Activated CD4-positive, alpha-beta memory T cell treated with anti-CD3 and anti-CD28 coated beads, Interleukin-2, amount 10 ng/mL, durations not matched to agents 7 days and 5 days (primary cell): ENCODE results near the gene ISOC1. TPM values are rescaled to one million over a fixed set of nuclear protein-coding genes. Genes with fewer than 3 reads are reported as not detected.

ENCODE experiments used
- CTCF ChIA-PET: fragments of 350-600 bp; sonication (Branson Sonifier 250); formaldehyde crosslinking; loops from one replicate; lab custom pipeline; 2021; ENCODE audit warnings: antibody characterized with exemption, inconsistent platforms; lab: Charles Lee
- POLR2A ChIA-PET: fragments of 350-600 bp; sonication (Branson Sonifier 250); formaldehyde crosslinking; loops from one replicate; lab custom pipeline; 2021; ENCODE audit warnings: antibody characterized with exemption; lab: Charles Lee
- DNase-seq: peaks from one replicate; pipeline ENCODE4 v3.0.0-alpha.2; 2020
- H3K27ac Mint-ChIP-seq: one replicate; pipeline ENCODE4 v1.8.0; 2021; ENCODE audit warnings: mild to moderate bottlenecking, mixed read lengths
- H3K27me3 Mint-ChIP-seq: one replicate; pipeline ENCODE4 v1.8.0; 2021; ENCODE audit warnings: mixed read lengths
- H3K36me3 Mint-ChIP-seq: one replicate; pipeline ENCODE4 v1.8.0; 2021; ENCODE audit warnings: low read depth, mixed read lengths
- H3K4me1 Mint-ChIP-seq: one replicate; pipeline ENCODE4 v1.8.0; 2021; ENCODE audit warnings: mixed read lengths
- H3K4me3 Mint-ChIP-seq: one replicate; pipeline ENCODE4 v1.8.0; 2021; ENCODE audit warnings: mild to moderate bottlenecking, mixed read lengths
- H3K9me3 Mint-ChIP-seq: one replicate; pipeline ENCODE4 v1.8.0; 2021; ENCODE audit warnings: mixed read lengths
- total RNA-seq, 2 experiments: library from RNA; stranded (reverse); gene quantifications; one replicate each; pipeline ENCODE4 v1.2.3, GENCODE V29; 2021

The ISOC1 gene
- total RNA-seq, result 10 to 100 TPM; 14.4 to 16.4 TPM

DNA sequence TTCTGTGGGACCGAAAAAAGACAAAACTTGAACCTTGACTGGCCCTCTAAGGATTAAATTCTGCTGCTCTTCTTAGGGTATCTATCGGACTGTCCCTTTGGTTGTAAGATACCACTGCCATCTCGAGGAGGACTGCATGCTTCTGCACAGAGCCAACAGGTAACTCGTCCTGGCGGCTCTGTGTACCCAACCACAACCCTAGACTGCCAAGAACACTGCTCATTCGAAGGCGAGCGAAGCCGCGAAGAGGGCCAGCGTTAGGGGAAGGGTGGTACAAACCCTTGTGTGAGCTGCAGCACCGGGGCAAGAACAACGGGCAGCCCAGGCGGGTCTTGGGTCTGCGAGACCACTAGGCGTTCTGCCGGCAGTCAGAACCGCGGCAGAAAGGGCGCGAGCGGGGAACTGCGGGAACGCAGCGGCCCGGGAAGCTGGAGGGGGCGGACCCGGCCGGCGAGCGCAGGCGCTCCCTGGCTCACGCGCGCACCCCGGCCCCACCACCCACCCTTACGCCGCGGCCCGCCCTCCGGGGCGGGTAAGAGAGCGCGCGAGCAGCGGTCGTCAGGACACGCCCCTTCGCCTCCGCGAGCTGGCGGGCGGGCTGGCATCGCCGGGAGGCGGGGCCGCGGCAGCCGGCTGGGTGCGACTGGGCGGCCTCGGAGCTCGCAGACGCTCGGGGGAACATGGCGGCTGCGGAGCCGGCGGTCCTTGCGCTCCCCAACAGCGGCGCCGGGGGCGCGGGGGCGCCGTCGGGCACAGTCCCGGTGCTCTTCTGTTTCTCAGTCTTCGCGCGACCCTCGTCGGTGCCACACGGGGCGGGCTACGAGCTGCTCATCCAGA, at the start of gene ISOC1:
ISOC1 (plus strand) TSS at position 663 of the 837 bp plus-strand sequence; CDS start at position 681, 18 bp downstream.
- no peaks in the 10 kb centered on the region for H3K9me3 Mint-ChIP-seq
- no peaks in the 10 kb centered on the region for H3K36me3 Mint-ChIP-seq
- H3K4me1 Mint-ChIP-seq, result peaks cover 29% of the 10 kb centered on the region
- H3K27ac Mint-ChIP-seq, result peak within 1 kb of the TSS; percentile 63
- POLR2A ChIA-PET, result interaction anchor here (0.7 to 2.3 kb wide), 9 partner anchors 12 to 1310 kb away, joined by 3 to 34 read pairs (median 3); no protein-coding TSS in a partner anchor
- DNase-seq, result peak; percentile 91
- H3K27me3 Mint-ChIP-seq, result peaks cover 17% of the 10 kb centered on the region
- peak within 1 kb of the TSS; percentile 81 for H3K4me3 Mint-ChIP-seq
- CTCF ChIA-PET, result interaction anchor here (0.5 to 4.0 kb wide), 11 partner anchors 11 to 674 kb away, joined by 3 to 63 read pairs (median 3); no protein-coding TSS in a partner anchor

- Mint-ChIP-seq H3K4me3 (no peak overlapping the region), H3K9me3 (peaks cover 7% of the 10 kb centered on the region), H3K27ac (no peak overlapping the region), H3K36me3 (no peaks in the 10 kb centered on the region), H3K4me1 (no peaks in the 10 kb centered on the region), H3K27me3 (no peaks in the 10 kb centered on the region)
- DNase-seq, result no peak
- ChIA-PET CTCF (no interaction called here), POLR2A (no interaction called here)
Measured at GRCh38 chr5:129046151-129046550, 48.4 kb upstream of the ISOC1 start.

GRCh38 chr5:129048509-129048908, 46.0 kb upstream of the ISOC1 start:
- no peak for DNase-seq
- Mint-ChIP-seq H3K4me1 (no peaks in the 10 kb centered on the region), H3K9me3 (peaks cover 7% of the 10 kb centered on the region), H3K4me3 (no peak overlapping the region), H3K36me3 (no peaks in the 10 kb centered on the region), H3K27ac (no peak overlapping the region), H3K27me3 (no peaks in the 10 kb centered on the region)
- CTCF ChIA-PET, result no interaction called here
- POLR2A ChIA-PET, result no interaction called here

- no peak for DNase-seq
- H3K4me1 Mint-ChIP-seq, result no peaks in the 10 kb centered on the region
- H3K27me3 Mint-ChIP-seq, result no peaks in the 10 kb centered on the region
- H3K36me3 Mint-ChIP-seq, result no peaks in the 10 kb centered on the region
- H3K27ac Mint-ChIP-seq, result no peak overlapping the region
- CTCF ChIA-PET, result no interaction called here
- no peak overlapping the region for H3K4me3 Mint-ChIP-seq
- POLR2A ChIA-PET, result no interaction called here
- H3K9me3 Mint-ChIP-seq, result peaks cover 6% of the 10 kb centered on the region
Measured at GRCh38 chr5:129049126-129049799, 45.3 kb upstream of the ISOC1 start.

DNA sequence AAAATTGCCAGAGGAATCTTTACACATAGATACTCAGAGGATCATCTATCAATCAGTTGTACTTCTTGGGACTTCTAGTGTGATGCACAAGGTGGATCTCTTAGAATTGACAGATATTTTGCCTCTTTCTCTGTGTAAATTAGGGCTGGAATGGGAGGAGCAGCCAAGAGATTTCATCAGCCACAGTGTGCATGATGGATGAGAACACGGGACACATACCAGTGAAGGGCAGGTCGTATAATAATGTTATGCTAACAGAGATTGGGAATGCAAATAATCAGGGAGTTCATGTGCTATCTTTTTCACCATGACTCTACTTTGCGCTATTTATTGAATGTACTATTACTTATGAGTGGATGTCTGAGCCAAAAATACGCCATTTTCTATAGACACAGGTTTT, 43.3 kb upstream of the ISOC1 start:
- Mint-ChIP-seq H3K27ac (no peak overlapping the region), H3K4me1 (no peaks in the 10 kb centered on the region), H3K9me3 (no peaks in the 10 kb centered on the region), H3K4me3 (no peak overlapping the region), H3K36me3 (no peaks in the 10 kb centered on the region), H3K27me3 (no peaks in the 10 kb centered on the region)
- ChIA-PET POLR2A (no interaction called here), CTCF (no interaction called here)
- DNase-seq, result no peak

GRCh38 chr5:129053438-129053837, 41.1 kb upstream of the ISOC1 start:
- ChIA-PET CTCF (no interaction called here), POLR2A (no interaction called here)
- no peaks in the 10 kb centered on the region for H3K9me3 Mint-ChIP-seq
- no peak for DNase-seq
- H3K4me1 Mint-ChIP-seq, result no peaks in the 10 kb centered on the region
- no peak overlapping the region for H3K27ac Mint-ChIP-seq
- H3K36me3 Mint-ChIP-seq, result no peaks in the 10 kb centered on the region
- no peak overlapping the region for H3K4me3 Mint-ChIP-seq
- no peaks in the 10 kb centered on the region for H3K27me3 Mint-ChIP-seq

GRCh38 chr5:129057329-129057728, 37.2 kb upstream of the ISOC1 start:
- Mint-ChIP-seq H3K4me1 (no peaks in the 10 kb centered on the region), H3K27me3 (peaks cover 2% of the 10 kb centered on the region), H3K4me3 (no peak overlapping the region), H3K27ac (no peak overlapping the region), H3K9me3 (no peaks in the 10 kb centered on the region), H3K36me3 (no peaks in the 10 kb centered on the region)
- ChIA-PET POLR2A (no interaction called here), CTCF (no interaction called here)
- no peak for DNase-seq

- ChIA-PET CTCF (no interaction called here), POLR2A (no interaction called here)
Measured at GRCh38 chr5:129061849-129062248, 32.7 kb upstream of the ISOC1 start.

DNA sequence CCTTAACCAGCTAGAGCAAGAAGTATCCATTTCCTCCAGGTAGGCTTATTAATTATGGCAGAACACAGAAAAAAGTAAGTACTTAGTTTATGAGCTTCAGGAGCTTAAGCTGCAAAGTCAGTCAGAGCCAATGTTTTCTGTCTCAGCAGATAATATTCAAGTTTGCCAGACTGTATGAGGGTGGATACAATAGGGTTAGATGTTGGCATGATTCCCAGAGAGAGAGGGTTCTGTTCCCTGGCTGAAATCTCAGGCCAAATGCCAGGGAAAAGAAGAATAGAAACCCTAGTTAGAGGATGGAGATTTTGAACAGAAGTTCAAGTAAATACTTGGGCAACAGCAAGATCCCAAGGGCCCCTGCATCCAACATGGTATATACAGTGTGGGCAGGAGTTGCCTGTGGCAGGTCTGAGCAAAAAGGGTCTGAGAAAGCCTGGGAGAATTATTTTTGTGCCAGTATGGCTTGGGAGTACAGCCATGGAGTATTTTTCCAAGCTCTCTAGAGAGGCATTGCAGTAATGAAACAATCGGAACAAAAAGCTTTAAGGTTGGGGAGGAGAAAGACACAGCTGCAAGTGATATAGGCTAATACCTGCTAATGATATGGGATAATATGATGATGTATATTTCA, 31.0 kb upstream of the ISOC1 start:
- Mint-ChIP-seq H3K36me3 (no peaks in the 10 kb centered on the region), H3K9me3 (no peaks in the 10 kb centered on the region), H3K27ac (no peak overlapping the region), H3K4me1 (no peaks in the 10 kb centered on the region), H3K4me3 (no peak overlapping the region), H3K27me3 (peaks cover 5% of the 10 kb centered on the region)
- ChIA-PET CTCF (no interaction called here), POLR2A (no interaction called here)
- no peak for DNase-seq

More at GRCh38 chr5:129061849-129062248, 32.7 kb upstream of the ISOC1 start:
- H3K4me1 Mint-ChIP-seq, result no peaks in the 10 kb centered on the region
- H3K27me3 Mint-ChIP-seq, result peaks cover 5% of the 10 kb centered on the region
- H3K4me3 Mint-ChIP-seq, result no peak overlapping the region
- H3K36me3 Mint-ChIP-seq, result no peaks in the 10 kb centered on the region
- H3K9me3 Mint-ChIP-seq, result no peaks in the 10 kb centered on the region
- H3K27ac Mint-ChIP-seq, result no peak overlapping the region
- no peak for DNase-seq

DNA sequence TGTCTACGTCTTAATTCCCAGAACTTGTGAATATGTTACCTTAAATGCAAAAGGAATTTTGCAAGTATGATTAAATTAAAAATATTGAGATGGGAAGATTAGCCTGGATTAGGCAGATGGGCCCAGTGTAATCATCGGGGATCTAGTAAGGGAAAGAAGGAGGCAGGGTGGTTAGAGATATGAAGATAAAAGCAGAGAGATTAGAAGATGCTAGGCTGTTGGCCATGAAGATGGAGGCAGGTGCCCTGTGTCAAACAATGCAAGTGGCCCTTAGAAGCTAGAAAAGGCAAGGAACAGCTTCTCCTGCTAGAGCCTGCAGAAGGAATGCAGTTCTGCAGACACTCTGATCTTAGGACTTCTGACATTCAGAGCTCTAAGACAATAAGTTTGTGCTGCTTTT, 28.8 kb upstream of the ISOC1 start:
- ChIA-PET POLR2A (no interaction called here), CTCF (no interaction called here)
- no peak for DNase-seq
- Mint-ChIP-seq H3K27ac (no peak overlapping the region), H3K27me3 (peaks cover 7% of the 10 kb centered on the region), H3K9me3 (no peaks in the 10 kb centered on the region), H3K36me3 (no peaks in the 10 kb centered on the region), H3K4me1 (no peaks in the 10 kb centered on the region), H3K4me3 (no peak overlapping the region)

DNA sequence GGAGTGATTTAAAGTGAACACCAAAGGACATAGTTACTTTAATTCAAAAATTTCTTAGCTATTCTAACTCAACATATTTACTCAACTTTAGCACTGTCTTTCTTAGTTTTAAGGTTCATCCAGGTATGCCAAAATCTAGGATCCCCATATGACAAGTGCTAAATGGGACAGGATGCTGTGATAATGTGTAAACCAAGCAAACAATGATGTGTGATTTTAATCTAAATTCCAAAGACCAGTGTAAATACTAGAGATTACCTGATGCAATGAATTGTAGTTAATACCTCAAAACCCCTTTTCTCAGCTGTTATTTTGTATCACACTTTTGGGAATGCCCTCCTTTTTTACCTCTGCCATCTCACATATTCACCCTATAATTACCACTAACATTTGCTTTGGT, 26.8 kb upstream of the ISOC1 start:
- no peak for DNase-seq
- Mint-ChIP-seq H3K36me3 (no peaks in the 10 kb centered on the region), H3K9me3 (no peaks in the 10 kb centered on the region), H3K27me3 (peaks cover 6% of the 10 kb centered on the region), H3K4me3 (no peak overlapping the region), H3K27ac (no peak overlapping the region), H3K4me1 (no peaks in the 10 kb centered on the region)
- ChIA-PET POLR2A (no interaction called here), CTCF (interaction anchor here (1.0 kb wide), 1 partner anchor 27 kb away, joined by 3 read pairs; the partner anchor contains the start of gene ISOC1)

GRCh38 chr5:129069292-129069691, 25.3 kb upstream of the ISOC1 start:
- no peak for DNase-seq
- no peaks in the 10 kb centered on the region for H3K36me3 Mint-ChIP-seq
- H3K9me3 Mint-ChIP-seq, result no peaks in the 10 kb centered on the region
- H3K4me3 Mint-ChIP-seq, result no peak overlapping the region
- peaks cover 4% of the 10 kb centered on the region for H3K27me3 Mint-ChIP-seq
- no peak overlapping the region for H3K27ac Mint-ChIP-seq
- H3K4me1 Mint-ChIP-seq, result no peaks in the 10 kb centered on the region
- CTCF ChIA-PET, result no interaction called here
- POLR2A ChIA-PET, result no interaction called here

- Mint-ChIP-seq H3K4me3 (no peak overlapping the region), H3K36me3 (no peaks in the 10 kb centered on the region), H3K27me3 (peaks cover 4% of the 10 kb centered on the region), H3K27ac (no peak overlapping the region), H3K9me3 (no peaks in the 10 kb centered on the region), H3K4me1 (no peaks in the 10 kb centered on the region)
- ChIA-PET CTCF (no interaction called here), POLR2A (no interaction called here)
- DNase-seq, result no peak
Measured at GRCh38 chr5:129073111-129073510, 21.4 kb upstream of the ISOC1 start.
